B cell (primary cell): ENCODE measurements around the gene SLC25A26. TPM values are rescaled to one million over a fixed set of nuclear protein-coding genes. Genes with fewer than 3 reads are reported as not detected.

Experiments used
- ATAC-seq: fragments of 200-7000 bp; cut with Tn5 transposase; one replicate; pipeline ENCODE4 v1.10.0; 2021; ENCODE audit warnings: low read depth, mild to moderate bottlenecking, moderate number of reproducible peaks, moderate library complexity
- CTCF ChIA-PET: fragments of 350-600 bp; sonication (Branson Sonifier 250); formaldehyde crosslinking; loops from one replicate; lab custom pipeline; 2021; ENCODE audit warnings: antibody characterized with exemption, inconsistent platforms; lab: Charles Lee
- POLR2A ChIA-PET: fragments of 350-600 bp; sonication (Branson Sonifier 250); formaldehyde crosslinking; loops from one replicate; lab custom pipeline; 2021; ENCODE audit warnings: antibody characterized with exemption; lab: Charles Lee
- DNase-seq: peaks from one replicate; pipeline ENCODE4 v3.0.0; 2013
- H2AFZ ChIP-seq: 2 replicates; pipeline ENCODE4 v1.6.1; 2012; ENCODE audit warnings: mild to moderate bottlenecking, low read depth, low read length; ENCODE audit not compliant: insufficient read depth, poor library complexity, severe bottlenecking
- H3K27ac ChIP-seq, 2 donors: 1 replicate in 1 of 2; 2 replicates in 1 of 2; pipeline ENCODE4 v1.5.1; 2012 to 2013; ENCODE audit warnings: low read length in 2 of 2, mild to moderate bottlenecking in 2 of 2, moderate library complexity in 1 of 2
- H3K27me3 ChIP-seq, 4 experiments: fragments of 200-600 bp in 1 of 4; sonication (generic) in 1 of 4; replicated peaks in 1 of 4; 1 replicate in 2 of 4; 2 replicates in 2 of 4; pipeline versions ENCODE4 v1.6.1 to v1.7.0; 2013 to 2016; ENCODE audit warnings: low read length in 3 of 4, mild to moderate bottlenecking in 2 of 4, mixed read lengths in 1 of 4, moderate library complexity in 1 of 4; ENCODE audit not compliant: insufficient read depth in 4 of 4, control insufficient read depth in 3 of 4; ENCODE audit errors: control extremely low read depth in 1 of 4
- H3K36me3 ChIP-seq, 2 experiments: replicated peaks in 1 of 2; 1 replicate in 1 of 2; 2 replicates in 1 of 2; pipeline versions ENCODE4 v1.6.1 to v1.7.1; 2013; ENCODE audit warnings: low read length in 1 of 2; ENCODE audit not compliant: insufficient read depth in 2 of 2, control insufficient read depth in 1 of 2; ENCODE audit errors: control extremely low read depth in 1 of 2, extremely low read depth in 1 of 2
- H3K4me1 ChIP-seq, 2 donors: fragments of 200-600 bp in 1 of 2; sonication (generic) in 1 of 2; 1 replicate in 1 of 2; 2 replicates in 1 of 2; pipeline versions ENCODE4 v1.5.1 to v1.6.1; 2013 to 2017; ENCODE audit warnings: low read length in 2 of 2; ENCODE audit not compliant: control insufficient read depth in 2 of 2, insufficient read depth in 2 of 2
- H3K4me2 ChIP-seq: replicated peaks from 2 replicates; pipeline ENCODE3; 2012; ENCODE audit warnings: mild to moderate bottlenecking, low read depth, low read length; ENCODE audit not compliant: poor library complexity, severe bottlenecking
- H3K4me3 ChIP-seq, 5 experiments: fragments of 200-600 bp in 1 of 5; sonication (generic) in 1 of 5; 1 replicate in 3 of 5; 2 replicates in 2 of 5; pipeline versions ENCODE4 v1.5.1 to v1.7.0; 2011 to 2016; ENCODE audit warnings: low read length in 4 of 5, mild to moderate bottlenecking in 4 of 5, low read depth in 2 of 5, control low read depth in 1 of 5, moderate library complexity in 1 of 5; ENCODE audit not compliant: insufficient read depth in 1 of 5; ENCODE audit errors: control extremely low read depth in 1 of 5, extremely low read depth in 1 of 5
- H3K79me2 ChIP-seq: fragments of 200-600 bp; sonication (generic); one replicate; pipeline ENCODE4 v1.6.0; 2016; ENCODE audit warnings: low read length; ENCODE audit not compliant: control insufficient read depth, insufficient read depth
- H3K9ac ChIP-seq: fragments of 200-600 bp; sonication (generic); 2 replicates; pipeline ENCODE4 v1.6.1; 2017; ENCODE audit warnings: mild to moderate bottlenecking, low read length, moderate library complexity
- H3K9me3 ChIP-seq, 3 donors: one replicate each; pipeline versions ENCODE4 v1.6.1 to v1.7.1; 2013; ENCODE audit warnings: low read length in 2 of 3; ENCODE audit not compliant: control insufficient read depth in 2 of 3, insufficient read depth in 1 of 3; ENCODE audit errors: control extremely low read depth in 1 of 3
- H4K20me1 ChIP-seq: 2 replicates; pipeline ENCODE4 v1.6.0; 2012; ENCODE audit warnings: mild to moderate bottlenecking, low read length; ENCODE audit not compliant: insufficient read depth, control insufficient read depth, poor library complexity, severe bottlenecking
- H3K27ac Mint-ChIP-seq: one replicate; pipeline ENCODE4 v1.8.0; 2021; ENCODE audit warnings: mixed read lengths
- H3K27me3 Mint-ChIP-seq: one replicate; pipeline ENCODE4 v1.8.0; 2021; ENCODE audit warnings: mixed read lengths
- H3K4me1 Mint-ChIP-seq: one replicate; pipeline ENCODE4 v1.8.0; 2021; ENCODE audit warnings: mixed read lengths
- H3K4me3 Mint-ChIP-seq: one replicate; pipeline ENCODE4 v1.8.0; 2021; ENCODE audit warnings: mixed read lengths
- H3K9me3 Mint-ChIP-seq: one replicate; pipeline ENCODE4 v1.8.0; 2022; ENCODE audit warnings: mixed read lengths; ENCODE audit not compliant: insufficient read depth
- EZH2 ChIP-seq: IDR thresholded peaks from 2 replicates; pipeline ENCODE4 v1.6.1; 2012; ENCODE audit warnings: borderline replicate concordance, low read depth, mild to moderate bottlenecking, moderate library complexity, low read length; ENCODE audit not compliant: insufficient read depth, poor library complexity, severe bottlenecking
- WGBS: methylation state at CpG from one replicate; pipeline ENCODE4 v1.1.5; 2013; ENCODE audit warnings: missing lambda C conversion rate; ENCODE audit not compliant: insufficient coverage; 5-methylcytosine and 5-hydroxymethylcytosine counted together
- intact Hi-C: fragments of 100-400 bp; cut with micrococcal nuclease; formaldehyde crosslinking; loops from one replicate; pipeline ENCODE4 v1.10.0; 2022
- polyA plus RNA-seq: library from polyadenylated mRNA; depleted of rRNA; stranded (reverse); fragments of >200 nt; gene quantifications from 2 replicates; pipeline ENCODE4 v1.2.3, GENCODE V29; 2012
- total RNA-seq, 2 donors: library from RNA; stranded (reverse); fragments of 120-200 nt in 1 of 2; gene quantifications; 1 replicate in 1 of 2; 2 replicates in 1 of 2; pipeline versions ENCODE4 v1.2.3 to v1.2.4, GENCODE V29; 2013 to 2022
- TF ChIP-seq, protein P1 (sequence below): fragments of 200-600 bp; IDR thresholded peaks from one replicate; pipeline ENCODE4 v1.8.0; 2022; ENCODE audit warnings: antibody characterized with exemption, mild to moderate bottlenecking

The SLC25A26 gene
- total and polyA plus RNA-seq, 2 donors (not counting 1 experiment from before 2014, with no cell fraction given) = 22.3 to 23.8 TPM

DNA sequence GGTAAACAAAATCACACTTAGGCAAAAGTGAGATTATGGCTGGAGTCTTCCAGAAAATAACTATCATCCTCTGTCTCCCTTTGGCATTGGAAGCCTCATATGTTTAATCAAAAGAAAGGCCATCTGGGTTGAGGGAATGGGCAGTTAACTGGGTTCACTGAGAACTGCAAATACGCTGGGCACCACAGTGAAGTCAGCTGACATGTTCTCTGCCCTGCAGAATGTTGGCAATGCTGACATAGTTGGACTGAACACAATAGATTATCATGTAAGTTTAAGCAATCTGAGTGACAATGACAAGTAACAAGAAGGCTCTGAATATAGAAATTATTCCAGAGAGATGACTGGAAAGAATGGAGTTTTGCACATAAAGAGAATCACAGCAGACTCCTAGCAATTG, 43.8 kb upstream of the SLC25A26 start:
- intact Hi-C loops = no loop called here
- ChIA-PET CTCF (no interaction called here), POLR2A (no interaction called here)
- no peaks in the 10 kb centered on the region for H3K4me1 ChIP-seq
- H4K20me1 ChIP-seq = no peaks in the 10 kb centered on the region
- no peaks in the 10 kb centered on the region for H3K79me2 ChIP-seq
- H3K27ac Mint-ChIP-seq = no peak overlapping the region
- H3K4me1 Mint-ChIP-seq = no peaks in the 10 kb centered on the region
- no peak overlapping the region for H3K4me3 Mint-ChIP-seq
- H3K36me3 ChIP-seq = no peaks in the 10 kb centered on the region
- 86% methylated on average over 1 of the region's 1 CpG for WGBS
- H3K27me3 ChIP-seq = no peaks in the 10 kb centered on the region
- H3K9me3 ChIP-seq = no peaks in the 10 kb centered on the region
- H3K27me3 Mint-ChIP-seq = peaks cover 14% of the 10 kb centered on the region
- no peak for TF ChIP-seq EZH2
- TF ChIP-seq, protein P1, sequence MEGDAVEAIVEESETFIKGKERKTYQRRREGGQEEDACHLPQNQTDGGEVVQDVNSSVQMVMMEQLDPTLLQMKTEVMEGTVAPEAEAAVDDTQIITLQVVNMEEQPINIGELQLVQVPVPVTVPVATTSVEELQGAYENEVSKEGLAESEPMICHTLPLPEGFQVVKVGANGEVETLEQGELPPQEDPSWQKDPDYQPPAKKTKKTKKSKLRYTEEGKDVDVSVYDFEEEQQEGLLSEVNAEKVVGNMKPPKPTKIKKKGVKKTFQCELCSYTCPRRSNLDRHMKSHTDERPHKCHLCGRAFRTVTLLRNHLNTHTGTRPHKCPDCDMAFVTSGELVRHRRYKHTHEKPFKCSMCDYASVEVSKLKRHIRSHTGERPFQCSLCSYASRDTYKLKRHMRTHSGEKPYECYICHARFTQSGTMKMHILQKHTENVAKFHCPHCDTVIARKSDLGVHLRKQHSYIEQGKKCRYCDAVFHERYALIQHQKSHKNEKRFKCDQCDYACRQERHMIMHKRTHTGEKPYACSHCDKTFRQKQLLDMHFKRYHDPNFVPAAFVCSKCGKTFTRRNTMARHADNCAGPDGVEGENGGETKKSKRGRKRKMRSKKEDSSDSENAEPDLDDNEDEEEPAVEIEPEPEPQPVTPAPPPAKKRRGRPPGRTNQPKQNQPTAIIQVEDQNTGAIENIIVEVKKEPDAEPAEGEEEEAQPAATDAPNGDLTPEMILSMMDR = no peak
- H2AFZ ChIP-seq = no peak overlapping the region
- H3K27ac ChIP-seq = no peak overlapping the region
- H3K9ac ChIP-seq = no peak overlapping the region
- H3K4me2 ChIP-seq = no peak overlapping the region
- no peak overlapping the region for H3K4me3 ChIP-seq
- no peak for DNase-seq
- ATAC-seq = no peak
- H3K9me3 Mint-ChIP-seq = no peaks in the 10 kb centered on the region

DNA sequence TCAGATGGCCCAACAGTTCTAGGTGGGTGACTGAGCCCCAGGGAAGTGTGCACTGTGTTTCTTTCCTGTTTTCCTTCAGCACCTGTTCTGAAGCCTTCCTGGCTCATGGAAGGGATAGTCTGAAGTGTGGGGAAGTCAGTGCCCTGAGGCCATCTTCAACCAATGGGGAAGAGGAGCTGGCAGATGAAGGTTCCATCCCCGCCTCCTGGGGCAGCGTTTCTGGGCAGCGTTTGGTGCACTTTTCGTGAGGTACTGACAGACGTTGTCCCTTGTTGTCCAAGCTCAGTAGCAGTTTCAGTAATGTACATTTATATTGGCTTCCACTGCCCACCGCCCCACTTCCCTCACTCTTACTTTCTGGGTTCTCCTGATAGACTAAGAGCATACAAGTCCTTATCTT, 42.6 kb upstream of the SLC25A26 start:
- no peak overlapping the region for H3K27ac ChIP-seq
- Mint-ChIP-seq H3K4me1 (no peaks in the 10 kb centered on the region), H3K4me3 (no peak overlapping the region), H3K27me3 (peaks cover 8% of the 10 kb centered on the region), H3K27ac (no peak overlapping the region), H3K9me3 (no peaks in the 10 kb centered on the region)
- no peak overlapping the region for H2AFZ ChIP-seq
- TF ChIP-seq, protein P1 = no peak
- TF ChIP-seq EZH2 = no peak
- H3K79me2 ChIP-seq = no peaks in the 10 kb centered on the region
- no peaks in the 10 kb centered on the region for H3K4me1 ChIP-seq
- no peaks in the 10 kb centered on the region for H3K36me3 ChIP-seq
- no peaks in the 10 kb centered on the region for H3K27me3 ChIP-seq
- no peak overlapping the region for H3K4me2 ChIP-seq
- H4K20me1 ChIP-seq = no peaks in the 10 kb centered on the region
- ChIA-PET POLR2A (no interaction called here), CTCF (no interaction called here)
- DNase-seq = no peak
- intact Hi-C loops = no loop called here
- no peak overlapping the region for H3K4me3 ChIP-seq
- no peak overlapping the region for H3K9ac ChIP-seq
- WGBS = 87% methylated on average over 5 of the region's 6 CpGs
- no peaks in the 10 kb centered on the region for H3K9me3 ChIP-seq
- ATAC-seq = no peak
